SK-N-SH treated with all-trans-retinoic acid at 6 μM for 48 hours (cell line): ENCODE measurements around the gene TESMIN.

ENCODE experiments used
- CSRNP3 ChIP-seq: fragments of 250-450 bp; sonication (Bioruptor Pico); IDR thresholded peaks from 2 replicates; pipeline ENCODE4 v1.5.1; 2021; ENCODE audit warnings: mild to moderate bottlenecking, moderate library complexity
- ISL1 ChIP-seq: fragments of 250-450 bp; sonication (Bioruptor Pico); IDR thresholded peaks from 2 replicates; pipeline ENCODE4 v2.1.2; 2022; ENCODE audit warnings: mild to moderate bottlenecking, moderate library complexity
- OSR1 ChIP-seq: fragments of 250-450 bp; sonication (Bioruptor Pico); IDR thresholded peaks from 2 replicates; pipeline ENCODE4 v1.8.0; 2022; ENCODE audit warnings: moderate library complexity, mild to moderate bottlenecking, inconsistent platforms
- PATZ1 ChIP-seq: fragments of 250-450 bp; sonication (Bioruptor Pico); IDR thresholded peaks from 2 replicates; pipeline ENCODE4 v1.8.0; 2020; ENCODE audit warnings: mild to moderate bottlenecking, moderate library complexity, borderline replicate concordance
- POU6F1 ChIP-seq: fragments of 250-450 bp; sonication (Bioruptor Pico); IDR thresholded peaks from 2 replicates; pipeline ENCODE4 v1.8.0; 2021; ENCODE audit warnings: low read depth, mild to moderate bottlenecking, moderate library complexity, borderline replicate concordance
- PPARA ChIP-seq: fragments of 250-450 bp; sonication (Bioruptor Pico); IDR thresholded peaks from 2 replicates; pipeline ENCODE4 v1.5.0; 2020; ENCODE audit warnings: mild to moderate bottlenecking, borderline replicate concordance
- RARB ChIP-seq: fragments of 250-450 bp; sonication (Bioruptor Pico); IDR thresholded peaks from 2 replicates; pipeline ENCODE4 v1.8.0; 2021; ENCODE audit warnings: mild to moderate bottlenecking, moderate library complexity
- SNAI2 ChIP-seq: fragments of 250-450 bp; sonication (Bioruptor Pico); IDR thresholded peaks from 2 replicates; pipeline ENCODE4 v1.5.0; 2020; ENCODE audit warnings: mild to moderate bottlenecking, moderate library complexity
- TCF4 ChIP-seq: fragments of 250-450 bp; sonication (Bioruptor Pico); IDR thresholded peaks from 2 replicates; pipeline ENCODE4 v1.8.0; 2021; ENCODE audit warnings: mild to moderate bottlenecking, moderate library complexity, borderline replicate concordance
- ZFP3 ChIP-seq: fragments of 250-450 bp; sonication (Bioruptor Pico); IDR thresholded peaks from 2 replicates; pipeline ENCODE4 v1.5.0; 2020; ENCODE audit warnings: mild to moderate bottlenecking, moderate library complexity
- ZNF70 ChIP-seq: fragments of 450-650 bp; formaldehyde crosslinking; IDR thresholded peaks from 2 replicates; pipeline ENCODE4 v1.5.0; 2020; ENCODE audit warnings: mild to moderate bottlenecking, moderate library complexity

- TF ChIP-seq ISL1 (CRISPR knock-in tag) (no peak), ZFP3 (CRISPR knock-in tag) (no peak), RARB (CRISPR knock-in tag) (no peak), OSR1 (CRISPR knock-in tag) (no peak), PATZ1 (CRISPR knock-in tag) (no peak), SNAI2 (CRISPR knock-in tag) (no peak), POU6F1 (CRISPR knock-in tag) (no peak), PPARA (CRISPR knock-in tag) (no peak), ZNF70 (CRISPR knock-in tag) (no peak), CSRNP3 (no peak), TCF4 (no peak)
Observed at GRCh38 chr11:68766786-68767185, 15.5 kb upstream of the TESMIN start.
